Astrocyte (in vitro differentiated cells and primary cell): ENCODE measurements around the gene GBA2. TPM values are rescaled to one million over a fixed set of nuclear protein-coding genes. Genes with fewer than 3 reads are reported as not detected.

ENCODE experiments used
- DNase-seq: peaks from one replicate; pipeline ENCODE4 v3.0.0-alpha.2; 2010; ENCODE audit warnings: low read depth
- FAIRE-seq: peaks from 2 replicates; lab custom pipeline; 2011; peaks lifted over from hg19 to GRCh38; lab: Jason Lieb, UNC
- H2AFZ ChIP-seq: 2 replicates; pipeline ENCODE4 v1.6.0; 2012; ENCODE audit warnings: low read depth, low read length, inconsistent platforms
- H3K27ac ChIP-seq: 2 replicates; pipeline ENCODE4 v1.5.1; 2011; ENCODE audit warnings: low read depth, low read length, inconsistent platforms
- H3K27me3 ChIP-seq: 2 replicates; pipeline ENCODE4 v1.6.0; 2011; ENCODE audit warnings: low read length, inconsistent platforms; ENCODE audit not compliant: insufficient read depth
- H3K36me3 ChIP-seq: 2 replicates; pipeline ENCODE4 v1.5.1; 2011; ENCODE audit warnings: low read length, inconsistent platforms; ENCODE audit not compliant: insufficient read depth
- H3K4me1 ChIP-seq: 2 replicates; pipeline ENCODE4 v1.5.1; 2011; ENCODE audit warnings: low read length, inconsistent platforms; ENCODE audit not compliant: insufficient read depth
- H3K4me2 ChIP-seq: 2 replicates; pipeline ENCODE4 v1.6.0; 2012; ENCODE audit warnings: low read length, inconsistent platforms
- H3K4me3 ChIP-seq: 2 replicates; pipeline ENCODE4 v1.5.1; 2011; ENCODE audit warnings: low read depth, mild to moderate bottlenecking, low read length, inconsistent platforms; ENCODE audit not compliant: insufficient read depth
- H3K79me2 ChIP-seq: 2 replicates; pipeline ENCODE4 v1.6.0; 2012; ENCODE audit warnings: mild to moderate bottlenecking, low read length, inconsistent platforms; ENCODE audit not compliant: insufficient read depth
- H3K9ac ChIP-seq: 2 replicates; pipeline ENCODE4 v1.6.0; 2012; ENCODE audit warnings: mild to moderate bottlenecking, low read length, inconsistent platforms
- H3K9me3 ChIP-seq: 2 replicates; pipeline ENCODE4 v1.5.1; 2012; ENCODE audit warnings: low read depth, mild to moderate bottlenecking, low read length, inconsistent platforms; ENCODE audit not compliant: insufficient read depth
- H4K20me1 ChIP-seq: 2 replicates; pipeline ENCODE4 v1.6.0; 2012; ENCODE audit warnings: low read length, inconsistent platforms; ENCODE audit not compliant: insufficient read depth
- H3K27ac Mint-ChIP-seq: one replicate; pipeline ENCODE4 v1.8.0; 2021; ENCODE audit warnings: mild to moderate bottlenecking, mixed read lengths; ENCODE audit not compliant: unreplicated experiment
- H3K27me3 Mint-ChIP-seq: one replicate; pipeline ENCODE4 v1.8.0; 2021; ENCODE audit warnings: low read depth, mixed read lengths; ENCODE audit not compliant: unreplicated experiment
- H3K36me3 Mint-ChIP-seq: one replicate; pipeline ENCODE4 v1.8.0; 2021; ENCODE audit warnings: low read depth, mixed read lengths; ENCODE audit not compliant: unreplicated experiment
- H3K4me1 Mint-ChIP-seq: one replicate; pipeline ENCODE4 v1.8.0; 2021; ENCODE audit warnings: low read depth, mixed read lengths; ENCODE audit not compliant: unreplicated experiment
- H3K4me3 Mint-ChIP-seq: one replicate; pipeline ENCODE4 v1.8.0; 2021; ENCODE audit warnings: mild to moderate bottlenecking, moderate library complexity, mixed read lengths; ENCODE audit not compliant: unreplicated experiment
- H3K9me3 Mint-ChIP-seq: one replicate; pipeline ENCODE4 v1.8.0; 2021; ENCODE audit warnings: mild to moderate bottlenecking, mixed read lengths; ENCODE audit not compliant: unreplicated experiment
- CTCF ChIP-seq: IDR thresholded peaks from 2 replicates; pipeline ENCODE4 v1.5.1; 2011; ENCODE audit warnings: low read depth, mild to moderate bottlenecking, inconsistent platforms, low read length, moderate library complexity; ENCODE audit not compliant: insufficient read depth
- EZH2 ChIP-seq: IDR thresholded peaks from 2 replicates; pipeline ENCODE4 v1.6.1; 2012; ENCODE audit warnings: mild to moderate bottlenecking, low read length, inconsistent platforms; ENCODE audit not compliant: insufficient read depth
- total RNA-seq: library from RNA; stranded (reverse); gene quantifications from 2 replicates; pipeline ENCODE4 v1.2.1, GENCODE V29; 2021

The GBA2 gene
- total RNA-seq, 1 donor from 2014 or later = 42.5 TPM

DNA sequence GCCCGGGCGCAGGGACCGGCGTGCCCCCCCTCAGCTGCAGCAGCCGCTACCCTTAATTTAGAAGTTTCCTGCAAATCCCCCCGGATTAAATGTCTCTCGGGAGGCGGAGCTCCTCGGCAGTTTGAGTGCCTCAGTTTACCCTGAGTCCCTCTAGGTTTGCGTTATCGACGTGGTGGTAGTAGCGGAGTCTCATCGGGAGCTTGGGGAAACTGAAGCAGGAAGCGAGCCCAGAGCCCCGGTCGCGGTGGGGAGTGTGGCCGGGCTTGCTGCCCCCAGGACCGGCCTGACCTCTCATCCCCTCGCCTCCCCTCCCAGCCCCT, 58.8 kb downstream of the GBA2 start:
- H3K79me2 ChIP-seq = peaks cover 51% of the 10 kb centered on the region
- H4K20me1 ChIP-seq = peaks cover 44% of the 10 kb centered on the region
- TF ChIP-seq EZH2 (no peak), CTCF (no peak)
- peak overlapping the region; percentile 78 for H3K27ac ChIP-seq
- no peak for FAIRE-seq
- no peaks in the 10 kb centered on the region for H3K27me3 Mint-ChIP-seq
- peak overlapping the region; percentile 100 for H3K4me2 ChIP-seq
- H2AFZ ChIP-seq = no peak overlapping the region
- DNase-seq = peak; percentile 55
- H3K9me3 ChIP-seq = no peaks in the 10 kb centered on the region
- H3K36me3 ChIP-seq = peaks cover 29% of the 10 kb centered on the region
- H3K4me3 Mint-ChIP-seq = peak overlapping the region; percentile 81
- peaks cover 40% of the 10 kb centered on the region for H3K4me1 ChIP-seq
- no peaks in the 10 kb centered on the region for H3K9me3 Mint-ChIP-seq
- H3K4me1 Mint-ChIP-seq = peaks cover 23% of the 10 kb centered on the region
- H3K27me3 ChIP-seq = no peaks in the 10 kb centered on the region
- H3K9ac ChIP-seq = peak overlapping the region; percentile 96
- peak overlapping the region; percentile 90 for H3K27ac Mint-ChIP-seq
- peak overlapping the region; percentile 97 for H3K4me3 ChIP-seq
- H3K36me3 Mint-ChIP-seq = peaks cover 16% of the 10 kb centered on the region

GRCh38 chr9:35689542-35690293, 59.3 kb downstream of the GBA2 start, which contains the start of gene TPM2:
TSS of gene TPM2 (minus strand) at chr9:35689925. CDS start at chr9:35689817, 108 bp downstream.
- Histone ChIP-seq H3K27me3 (no peaks in the 10 kb centered on the region), H2AFZ (no peak within 1 kb of the TSS), H3K36me3 (peaks cover 33% of the 10 kb centered on the region), H3K27ac (peak within 1 kb of the TSS; percentile 78), H3K4me3 (peak within 1 kb of the TSS; percentile 97), H3K9ac (peak within 1 kb of the TSS; percentile 96), H4K20me1 (peaks cover 50% of the 10 kb centered on the region), H3K79me2 (peaks cover 56% of the 10 kb centered on the region), H3K4me2 (peak within 1 kb of the TSS; percentile 100), H3K9me3 (no peaks in the 10 kb centered on the region), H3K4me1 (peaks cover 40% of the 10 kb centered on the region)
- Mint-ChIP-seq H3K27me3 (no peaks in the 10 kb centered on the region), H3K4me3 (peak within 1 kb of the TSS; percentile 94), H3K9me3 (no peaks in the 10 kb centered on the region), H3K36me3 (peaks cover 17% of the 10 kb centered on the region), H3K4me1 (peaks cover 24% of the 10 kb centered on the region), H3K27ac (peak within 1 kb of the TSS; percentile 90)
- no peak for FAIRE-seq
- TF ChIP-seq CTCF (no peak), EZH2 (no peak)
- DNase-seq = peak; percentile 79
